Trophoblast cell (in vitro differentiated cells and primary cell): Measurements from ENCODE around the gene SLIT1.

Experiments
- DNase-seq, 2 donors: peaks; one replicate each; pipeline ENCODE4 v3.0.0-alpha.2; 2016
- H2AFZ ChIP-seq: 2 replicates; pipeline ENCODE4 v1.6.1; 2013; ENCODE audit warnings: low read length, moderate library complexity, mild to moderate bottlenecking; ENCODE audit not compliant: insufficient read depth, poor library complexity
- H2AK5ac ChIP-seq: 2 replicates; pipeline ENCODE4 v1.6.1; 2013; ENCODE audit warnings: mild to moderate bottlenecking, low read length
- H2BK120ac ChIP-seq: 2 replicates; pipeline ENCODE4 v1.6.1; 2013; ENCODE audit warnings: low read length, mild to moderate bottlenecking, moderate library complexity; ENCODE audit not compliant: insufficient read depth, poor library complexity
- H2BK12ac ChIP-seq: 2 replicates; pipeline ENCODE4 v1.6.1; 2013; ENCODE audit warnings: mild to moderate bottlenecking, low read length, moderate library complexity
- H2BK5ac ChIP-seq: 2 replicates; pipeline ENCODE4 v1.6.1; 2013; ENCODE audit warnings: low read length, low read depth, moderate library complexity, mild to moderate bottlenecking; ENCODE audit not compliant: poor library complexity
- H3K14ac ChIP-seq: 2 replicates; pipeline ENCODE4 v1.6.1; 2013; ENCODE audit warnings: mild to moderate bottlenecking, low read length
- H3K18ac ChIP-seq: 2 replicates; pipeline ENCODE4 v1.6.1; 2013; ENCODE audit warnings: mild to moderate bottlenecking, low read length
- H3K23ac ChIP-seq: 2 replicates; pipeline ENCODE4 v1.6.1; 2013; ENCODE audit warnings: low read length
- H3K27ac ChIP-seq: 2 replicates; pipeline ENCODE4 v1.5.1; 2013; ENCODE audit warnings: low read depth, mild to moderate bottlenecking, inconsistent platforms, low read length, moderate library complexity
- H3K27me3 ChIP-seq: 2 replicates; pipeline ENCODE4 v1.6.1; 2013; ENCODE audit warnings: inconsistent platforms, mild to moderate bottlenecking, low read length, moderate library complexity; ENCODE audit not compliant: insufficient read depth
- H3K36me3 ChIP-seq, 2 experiments: 1 replicate in 1 of 2; 2 replicates in 1 of 2; pipeline ENCODE4 v1.6.1; 2013; ENCODE audit warnings: low read length in 2 of 2, mild to moderate bottlenecking in 2 of 2, moderate library complexity in 1 of 2; ENCODE audit not compliant: insufficient read depth in 2 of 2, control insufficient read depth in 1 of 2
- H3K4ac ChIP-seq: 2 replicates; pipeline ENCODE4 v1.6.1; 2013; ENCODE audit warnings: low read depth, mild to moderate bottlenecking, low read length, moderate library complexity
- H3K4me1 ChIP-seq, 2 experiments: 1 replicate in 1 of 2; 2 replicates in 1 of 2; pipeline ENCODE4 v1.6.1; 2013; ENCODE audit warnings: low read length in 2 of 2, mild to moderate bottlenecking in 2 of 2, moderate library complexity in 1 of 2; ENCODE audit not compliant: insufficient read depth in 2 of 2, control insufficient read depth in 1 of 2
- H3K4me2 ChIP-seq: 2 replicates; pipeline ENCODE4 v1.6.1; 2013; ENCODE audit warnings: inconsistent platforms, mild to moderate bottlenecking, low read length, moderate library complexity
- H3K4me3 ChIP-seq: 2 replicates; pipeline ENCODE4 v1.5.1; 2013; ENCODE audit warnings: mild to moderate bottlenecking, low read depth, low read length, inconsistent platforms
- H3K79me1 ChIP-seq: one replicate; pipeline ENCODE4 v1.6.1; 2013; ENCODE audit warnings: low read length
- H3K79me2 ChIP-seq: 2 replicates; pipeline ENCODE4 v1.6.1; 2013; ENCODE audit warnings: low read length, mild to moderate bottlenecking; ENCODE audit not compliant: control insufficient read depth, insufficient read depth, poor library complexity
- H3K9ac ChIP-seq: 2 replicates; pipeline ENCODE4 v1.6.1; 2013; ENCODE audit warnings: mild to moderate bottlenecking, low read length
- H3K9me3 ChIP-seq: 2 replicates; pipeline ENCODE4 v1.6.1; 2013; ENCODE audit warnings: low read depth, mild to moderate bottlenecking, control low read depth, inconsistent platforms, low read length; ENCODE audit not compliant: insufficient read depth
- H4K12ac ChIP-seq: 2 replicates; pipeline ENCODE4 v1.6.1; 2013; ENCODE audit warnings: low read depth, mild to moderate bottlenecking, low read length, moderate library complexity
- H4K8ac ChIP-seq: 2 replicates; pipeline ENCODE4 v1.6.1; 2013; ENCODE audit warnings: low read depth, mild to moderate bottlenecking, low read length, moderate library complexity
- H4K91ac ChIP-seq: one replicate; pipeline ENCODE4 v1.6.1; 2013; ENCODE audit warnings: low read depth, mild to moderate bottlenecking, low read length, moderate library complexity
- WGBS: extraction: QIAGEN DNeasy Blood & Tissue Kit; methylation state at CpG from one replicate; pipeline ENCODE4 v1.1.7; 2013; ENCODE audit warnings: missing lambda C conversion rate; ENCODE audit not compliant: insufficient read length, insufficient coverage; ENCODE audit errors: extremely low coverage; 5-methylcytosine and 5-hydroxymethylcytosine counted together

The SLIT1 gene

GRCh38 chr10:97100657-97101056 lies 85.1 kb downstream of the SLIT1 start:
- Histone ChIP-seq H3K18ac (no peak overlapping the region), H2BK120ac (no peak overlapping the region), H4K8ac (no peak overlapping the region), H3K4me2 (no peak overlapping the region), H3K4me1 (no peaks in the 10 kb centered on the region), H3K14ac (no peak overlapping the region), H3K79me2 (no peaks in the 10 kb centered on the region), H4K91ac (no peak overlapping the region), H3K27ac (no peak overlapping the region), H3K36me3 (no peaks in the 10 kb centered on the region), H3K23ac (no peak overlapping the region), H2AK5ac (no peak overlapping the region), H2AFZ (no peak overlapping the region), H2BK5ac (no peak overlapping the region), H3K4ac (no peak overlapping the region), H2BK12ac (no peak overlapping the region), H3K9me3 (no peaks in the 10 kb centered on the region), H3K9ac (no peak overlapping the region), H4K12ac (no peak overlapping the region), H3K79me1 (no peaks in the 10 kb centered on the region), H3K4me3 (no peak overlapping the region), H3K27me3 (no peaks in the 10 kb centered on the region)
- no CpG with 5 or more reads among the region's 9 CpGs for WGBS
- DNase-seq = no peak

GRCh38 chr10:97099868-97100267 lies 85.9 kb downstream of the SLIT1 start:
- H3K18ac ChIP-seq = no peak overlapping the region
- no peak overlapping the region for H2BK120ac ChIP-seq
- H3K9ac ChIP-seq = no peak overlapping the region
- H3K4me1 ChIP-seq = no peaks in the 10 kb centered on the region
- no peak overlapping the region for H3K4me2 ChIP-seq
- no peak overlapping the region for H2AK5ac ChIP-seq
- no peak overlapping the region for H4K8ac ChIP-seq
- no peak overlapping the region for H3K27ac ChIP-seq
- no peak overlapping the region for H2BK5ac ChIP-seq
- no peak for DNase-seq
- H3K27me3 ChIP-seq = no peaks in the 10 kb centered on the region
- no peak overlapping the region for H3K14ac ChIP-seq
- no peaks in the 10 kb centered on the region for H3K79me1 ChIP-seq
- no peak overlapping the region for H4K91ac ChIP-seq
- H4K12ac ChIP-seq = no peak overlapping the region
- no peak overlapping the region for H3K4ac ChIP-seq
- H3K4me3 ChIP-seq = no peak overlapping the region
- H2BK12ac ChIP-seq = no peak overlapping the region
- no peaks in the 10 kb centered on the region for H3K9me3 ChIP-seq
- H3K79me2 ChIP-seq = no peaks in the 10 kb centered on the region
- H3K23ac ChIP-seq = no peak overlapping the region
- no peaks in the 10 kb centered on the region for H3K36me3 ChIP-seq
- WGBS = no CpG with 5 or more reads among the region's 5 CpGs
- H2AFZ ChIP-seq = no peak overlapping the region

- H2AFZ ChIP-seq = no peak overlapping the region
- H2BK12ac ChIP-seq = no peak overlapping the region
- H3K4me1 ChIP-seq = no peaks in the 10 kb centered on the region
- H3K23ac ChIP-seq = no peak overlapping the region
- H2AK5ac ChIP-seq = no peak overlapping the region
- H3K9ac ChIP-seq = no peak overlapping the region
- H3K36me3 ChIP-seq = no peaks in the 10 kb centered on the region
- no peak overlapping the region for H4K8ac ChIP-seq
- H3K9me3 ChIP-seq = no peaks in the 10 kb centered on the region
- no peak overlapping the region for H4K91ac ChIP-seq
- no CpG with 5 or more reads among the region's 8 CpGs for WGBS
- no peak overlapping the region for H3K27ac ChIP-seq
- H4K12ac ChIP-seq = no peak overlapping the region
- no peak overlapping the region for H3K4me2 ChIP-seq
- no peaks in the 10 kb centered on the region for H3K27me3 ChIP-seq
- no peak overlapping the region for H3K4me3 ChIP-seq
- DNase-seq = no peak
- H2BK120ac ChIP-seq = no peak overlapping the region
- no peak overlapping the region for H3K14ac ChIP-seq
- H3K18ac ChIP-seq = no peak overlapping the region
- no peaks in the 10 kb centered on the region for H3K79me1 ChIP-seq
- H3K4ac ChIP-seq = no peak overlapping the region
- H2BK5ac ChIP-seq = no peak overlapping the region
- no peaks in the 10 kb centered on the region for H3K79me2 ChIP-seq
These were observed 86.7 kb downstream of the SLIT1 start for GRCh38 chr10:97099089-97099488.

GRCh38 chr10:97097084-97097433 lies 88.7 kb downstream of the SLIT1 start:
- Histone ChIP-seq H3K9me3 (no peaks in the 10 kb centered on the region), H2BK5ac (no peak overlapping the region), H3K4ac (no peak overlapping the region), H3K27ac (no peak overlapping the region), H2AFZ (no peak overlapping the region), H4K8ac (no peak overlapping the region), H2BK12ac (no peak overlapping the region), H3K18ac (no peak overlapping the region), H3K27me3 (no peaks in the 10 kb centered on the region), H3K23ac (no peak overlapping the region), H3K79me1 (no peaks in the 10 kb centered on the region), H4K12ac (no peak overlapping the region), H3K14ac (no peak overlapping the region), H3K4me1 (no peaks in the 10 kb centered on the region), H3K79me2 (no peaks in the 10 kb centered on the region), H2AK5ac (no peak overlapping the region), H2BK120ac (no peak overlapping the region), H3K4me3 (no peak overlapping the region), H4K91ac (no peak overlapping the region), H3K4me2 (no peak overlapping the region), H3K9ac (no peak overlapping the region), H3K36me3 (no peaks in the 10 kb centered on the region)
- WGBS = no CpG with 5 or more reads among the region's 6 CpGs
- DNase-seq = no peak
